ENCODE data around the gene PLD5. TPM values are rescaled to one million over a fixed set of nuclear protein-coding genes. Genes with fewer than 3 reads are reported as not detected.

The PLD5 gene
- polyA plus RNA-seq, 1 donor = 0.36 TPM

DNA sequence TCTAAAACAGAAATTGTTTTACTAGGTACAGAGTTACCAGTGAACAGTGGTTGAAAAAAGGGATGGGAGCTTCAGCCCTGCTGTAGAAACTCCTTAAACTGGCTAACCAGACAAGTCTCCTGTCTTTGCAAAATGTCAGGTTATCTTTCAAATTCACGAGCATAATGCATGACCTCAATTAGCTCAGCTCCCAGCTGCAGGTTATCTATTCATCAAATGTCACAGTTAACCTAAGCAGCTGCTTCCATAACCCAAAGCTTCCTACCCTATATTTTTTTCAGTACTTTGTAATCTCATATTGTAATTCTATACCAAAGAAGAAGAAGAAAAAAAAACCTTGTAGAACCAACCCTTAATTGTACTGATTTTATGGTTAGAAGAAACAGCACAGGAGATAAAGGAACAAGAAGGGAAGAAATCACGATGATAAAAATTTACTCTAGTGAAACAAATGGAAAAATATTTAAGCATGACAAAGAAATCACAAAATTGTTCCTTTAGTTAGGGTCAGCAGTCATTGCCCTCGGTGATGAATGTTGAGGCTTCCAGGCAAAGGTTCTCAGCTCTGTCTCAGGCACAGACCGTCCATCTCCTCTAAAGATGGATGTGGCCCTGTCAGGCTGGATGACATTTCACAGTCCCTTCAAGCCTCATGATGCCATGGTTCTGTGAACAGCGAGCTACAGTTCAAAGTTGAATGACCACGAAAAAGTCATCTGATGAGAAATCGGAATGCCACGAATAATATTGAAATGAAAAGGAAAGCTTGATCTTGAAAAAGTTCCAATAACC is 95.9 kb downstream of the PLD5 start:
- no peak for DNase-seq
- H3K4me3 ChIP-seq (ENCODE audit: low read length) = no peak overlapping the region
- no peaks in the 10 kb centered on the region for H3K4me1 ChIP-seq (ENCODE audit: control insufficient read depth, insufficient read depth, low read length)
- no peaks in the 10 kb centered on the region for H3K9me3 ChIP-seq (ENCODE audit: control insufficient read depth, low read depth, low read length)
- H3K27me3 ChIP-seq (ENCODE audit: control insufficient read depth, insufficient read depth, low read length) = no peaks in the 10 kb centered on the region
- no peaks in the 10 kb centered on the region for H3K36me3 ChIP-seq (ENCODE audit: control insufficient read depth, insufficient read depth, low read length)
- WGBS (ENCODE audit: insufficient coverage, low lambda C conversion rate) = 92% methylated on average over 4 of the region's 8 CpGs
- H3K27ac ChIP-seq (ENCODE audit: low read length) = no peak overlapping the region

DNA sequence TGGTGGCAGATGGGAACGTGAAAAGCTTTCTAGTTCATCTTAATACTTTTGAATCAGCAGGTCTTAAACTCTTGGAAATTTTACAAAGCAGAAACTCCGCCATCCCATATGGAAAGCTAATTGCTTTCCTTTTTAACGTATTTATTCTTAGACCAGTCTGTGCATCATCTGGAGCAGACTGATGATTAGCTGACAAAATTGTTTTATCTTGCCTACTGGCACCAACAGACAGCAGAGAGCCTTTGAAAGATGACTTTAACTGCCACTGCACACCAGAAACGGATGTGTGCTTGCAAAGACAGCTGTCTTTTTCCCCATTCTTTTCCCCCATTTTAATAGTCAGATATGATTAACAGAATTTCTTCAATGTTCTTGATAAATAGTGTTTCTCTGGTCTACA is 97.0 kb downstream of the PLD5 start:
- no peak overlapping the region for H3K4me3 ChIP-seq (ENCODE audit: low read length)
- H3K27me3 ChIP-seq (ENCODE audit: control insufficient read depth, insufficient read depth, low read length) = no peaks in the 10 kb centered on the region
- WGBS (ENCODE audit: insufficient coverage, low lambda C conversion rate) = 82% methylated on average over 2 of the region's 4 CpGs
- no peaks in the 10 kb centered on the region for H3K4me1 ChIP-seq (ENCODE audit: control insufficient read depth, insufficient read depth, low read length)
- DNase-seq = no peak
- no peaks in the 10 kb centered on the region for H3K36me3 ChIP-seq (ENCODE audit: control insufficient read depth, insufficient read depth, low read length)
- H3K9me3 ChIP-seq (ENCODE audit: control insufficient read depth, low read depth, low read length) = no peaks in the 10 kb centered on the region
- no peak overlapping the region for H3K27ac ChIP-seq (ENCODE audit: low read length)

DNA sequence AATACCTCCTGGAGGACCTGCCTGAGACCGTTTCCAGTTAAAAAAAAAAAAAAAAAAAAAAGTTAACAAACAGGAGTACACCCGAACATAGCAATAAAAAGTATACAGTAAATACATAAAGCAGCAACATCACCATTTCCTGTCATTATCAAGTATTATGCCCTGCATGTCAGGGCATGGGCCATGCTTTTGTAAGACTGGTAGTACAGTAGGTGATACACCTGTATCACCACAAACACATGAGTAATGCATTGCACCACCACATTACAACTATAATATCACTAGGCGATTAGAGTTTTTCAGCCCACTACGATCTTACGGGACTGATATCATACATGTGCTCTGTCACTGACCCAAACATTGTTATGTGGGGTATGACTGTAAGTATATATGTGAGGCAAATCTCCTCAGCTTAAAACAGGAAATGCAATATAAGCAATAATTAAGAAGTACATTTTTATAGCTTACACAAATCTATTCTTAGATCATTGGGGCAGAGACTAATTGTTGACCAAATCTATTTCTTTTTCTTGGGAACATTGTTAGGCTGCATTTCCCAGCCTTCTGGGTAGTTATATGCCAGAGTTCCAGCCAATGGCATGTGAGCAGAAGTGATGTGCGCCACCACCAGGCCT is 98.1 kb downstream of the PLD5 start:
- no peaks in the 10 kb centered on the region for H3K4me1 ChIP-seq (ENCODE audit: control insufficient read depth, insufficient read depth, low read length)
- no peak overlapping the region for H3K27ac ChIP-seq (ENCODE audit: low read length)
- H3K9me3 ChIP-seq (ENCODE audit: control insufficient read depth, low read depth, low read length) = no peaks in the 10 kb centered on the region
- WGBS (ENCODE audit: insufficient coverage, low lambda C conversion rate) = no CpG with 5 or more reads among the region's 6 CpGs
- no peaks in the 10 kb centered on the region for H3K36me3 ChIP-seq (ENCODE audit: control insufficient read depth, insufficient read depth, low read length)
- DNase-seq = no peak
- H3K27me3 ChIP-seq (ENCODE audit: control insufficient read depth, insufficient read depth, low read length) = no peaks in the 10 kb centered on the region
- no peak overlapping the region for H3K4me3 ChIP-seq (ENCODE audit: low read length)

DNA sequence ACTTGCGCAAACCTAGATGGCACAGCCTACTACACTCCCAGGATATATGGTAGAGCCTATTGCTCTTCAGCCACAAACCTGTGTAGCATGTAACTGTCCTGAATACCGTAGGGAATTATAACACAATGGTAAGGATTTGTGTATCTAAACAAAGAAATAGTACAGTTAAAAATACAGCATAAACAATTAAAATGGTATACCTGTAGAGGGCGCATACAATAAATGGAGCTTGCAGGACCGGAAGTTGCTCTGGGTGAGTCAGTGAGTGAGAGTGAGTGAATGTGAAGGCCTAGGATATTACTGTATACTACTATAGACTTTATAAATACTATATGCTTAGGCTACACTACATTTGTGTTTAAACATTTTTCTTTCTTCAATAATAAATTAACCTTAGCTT is 99.3 kb downstream of the PLD5 start:
- H3K9me3 ChIP-seq (ENCODE audit: control insufficient read depth, low read depth, low read length) = no peaks in the 10 kb centered on the region
- H3K4me3 ChIP-seq (ENCODE audit: low read length) = no peak overlapping the region
- H3K36me3 ChIP-seq (ENCODE audit: control insufficient read depth, insufficient read depth, low read length) = no peaks in the 10 kb centered on the region
- no peak overlapping the region for H3K27ac ChIP-seq (ENCODE audit: low read length)
- WGBS (ENCODE audit: insufficient coverage, low lambda C conversion rate) = no CpG with 5 or more reads among the region's 4 CpGs
- DNase-seq = no peak
- H3K27me3 ChIP-seq (ENCODE audit: control insufficient read depth, insufficient read depth, low read length) = no peaks in the 10 kb centered on the region
- no peaks in the 10 kb centered on the region for H3K4me1 ChIP-seq (ENCODE audit: control insufficient read depth, insufficient read depth, low read length)

DNA sequence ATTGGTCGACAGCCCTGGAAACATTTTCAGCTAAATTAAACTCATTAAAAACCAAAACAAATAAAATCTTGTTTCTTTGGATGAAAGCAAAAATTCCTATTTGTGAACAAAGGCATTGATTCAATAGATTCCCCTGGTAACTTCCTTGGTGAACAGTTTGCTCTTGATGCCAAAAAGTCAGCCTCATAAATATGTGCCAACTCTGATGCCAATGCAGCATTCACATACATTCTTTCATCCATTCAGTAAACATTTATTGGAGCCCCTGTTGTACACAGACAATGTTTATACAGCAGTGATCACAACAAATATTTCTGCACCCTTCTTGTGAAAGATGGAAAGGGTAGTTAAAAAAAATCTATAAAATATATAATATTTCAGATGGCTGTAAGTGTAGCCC is 107.8 kb downstream of the PLD5 start:
- DNase-seq = no peak
- WGBS (ENCODE audit: insufficient coverage, low lambda C conversion rate) = 83% methylated on average over 1 of the region's 1 CpG
- no peaks in the 10 kb centered on the region for H3K4me1 ChIP-seq (ENCODE audit: control insufficient read depth, insufficient read depth, low read length)

DNA sequence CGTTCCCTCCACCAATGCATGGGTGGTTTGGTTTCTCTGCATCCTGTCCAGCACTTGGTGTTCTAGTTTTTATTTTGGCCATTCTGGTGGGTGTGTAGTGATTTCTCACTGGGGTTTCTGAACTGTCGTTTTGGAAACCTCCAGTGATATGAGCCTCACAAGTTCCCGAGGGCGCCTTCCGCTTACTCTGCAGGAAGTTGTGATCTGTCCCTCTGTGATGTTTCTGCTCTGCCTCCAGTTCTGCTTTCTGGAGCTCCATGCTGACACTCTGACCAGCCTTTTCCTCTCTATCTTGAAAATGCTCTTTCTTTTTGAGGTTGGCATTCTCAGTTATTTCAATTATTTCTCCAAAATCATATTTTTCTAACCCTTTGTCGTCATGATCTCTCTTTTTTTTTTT is 111.6 kb downstream of the PLD5 start:
- 83% methylated on average over 2 of the region's 6 CpGs for WGBS (ENCODE audit: insufficient coverage, low lambda C conversion rate)

More for the DNA sequence above, 107.8 kb downstream of the PLD5 start:
- Histone ChIP-seq H3K27me3 (ENCODE audit: control insufficient read depth, insufficient read depth, low read length) (no peaks in the 10 kb centered on the region), H3K4me3 (ENCODE audit: low read length) (no peak overlapping the region), H3K9me3 (ENCODE audit: control insufficient read depth, low read depth, low read length) (no peaks in the 10 kb centered on the region), H3K27ac (ENCODE audit: low read length) (no peak overlapping the region), H3K36me3 (ENCODE audit: control insufficient read depth, insufficient read depth, low read length) (no peaks in the 10 kb centered on the region)

DNA sequence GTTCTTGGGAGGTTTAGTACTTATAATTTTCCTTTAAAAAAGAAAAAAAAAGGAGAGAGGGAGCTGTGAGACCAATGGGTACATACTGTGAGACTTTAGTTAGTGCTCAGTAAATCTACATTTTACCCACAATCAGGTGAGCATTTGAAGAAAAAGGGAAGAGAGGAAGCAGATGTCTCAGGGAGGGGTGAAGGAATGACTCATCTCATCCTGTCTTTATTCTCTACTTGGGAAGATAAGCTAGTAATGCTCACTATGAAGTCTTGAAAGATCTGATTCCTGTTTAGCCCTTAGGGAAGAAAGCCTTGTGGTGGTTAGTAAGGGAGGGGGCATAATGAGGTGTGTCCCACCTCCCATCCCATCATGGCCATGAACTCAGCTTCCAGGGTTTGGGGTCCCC is 112.6 kb downstream of the PLD5 start:
- Histone ChIP-seq H3K36me3 (ENCODE audit: control insufficient read depth, insufficient read depth, low read length) (no peaks in the 10 kb centered on the region), H3K4me1 (ENCODE audit: control insufficient read depth, insufficient read depth, low read length) (no peaks in the 10 kb centered on the region), H3K27ac (ENCODE audit: low read length) (no peak overlapping the region), H3K4me3 (ENCODE audit: low read length) (no peak overlapping the region), H3K27me3 (ENCODE audit: control insufficient read depth, insufficient read depth, low read length) (no peaks in the 10 kb centered on the region), H3K9me3 (ENCODE audit: control insufficient read depth, low read depth, low read length) (no peaks in the 10 kb centered on the region)
- DNase-seq = no peak

More for the DNA sequence above, 111.6 kb downstream of the PLD5 start:
- no peaks in the 10 kb centered on the region for H3K4me1 ChIP-seq (ENCODE audit: control insufficient read depth, insufficient read depth, low read length)
- H3K36me3 ChIP-seq (ENCODE audit: control insufficient read depth, insufficient read depth, low read length) = no peaks in the 10 kb centered on the region
- DNase-seq = no peak
- no peaks in the 10 kb centered on the region for H3K9me3 ChIP-seq (ENCODE audit: control insufficient read depth, low read depth, low read length)
- no peak overlapping the region for H3K4me3 ChIP-seq (ENCODE audit: low read length)
- H3K27me3 ChIP-seq (ENCODE audit: control insufficient read depth, insufficient read depth, low read length) = no peaks in the 10 kb centered on the region
- no peak overlapping the region for H3K27ac ChIP-seq (ENCODE audit: low read length)

DNA sequence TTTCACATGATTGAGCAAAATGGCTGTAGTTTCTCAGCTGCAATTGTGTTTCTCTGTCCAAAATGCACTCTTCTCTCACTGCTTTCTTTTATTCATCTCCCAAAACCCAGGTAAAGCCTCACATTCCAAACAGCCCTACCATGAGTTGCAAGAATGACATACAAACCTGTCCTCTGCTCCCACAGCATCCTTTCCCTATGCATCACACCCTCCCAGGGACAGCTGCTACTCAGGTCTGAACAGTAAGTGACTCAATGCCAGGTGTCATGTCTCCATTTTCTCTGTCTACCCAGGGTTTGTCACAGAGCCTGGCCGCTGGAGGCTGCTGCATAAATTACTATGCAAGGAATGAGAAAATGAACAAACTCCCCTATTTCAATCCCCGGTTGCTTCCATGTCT is 118.5 kb downstream of the PLD5 start:
- no peak for DNase-seq
- Histone ChIP-seq H3K36me3 (ENCODE audit: control insufficient read depth, insufficient read depth, low read length) (no peaks in the 10 kb centered on the region), H3K27me3 (ENCODE audit: control insufficient read depth, insufficient read depth, low read length) (no peaks in the 10 kb centered on the region), H3K4me3 (ENCODE audit: low read length) (no peak overlapping the region), H3K4me1 (ENCODE audit: control insufficient read depth, insufficient read depth, low read length) (no peaks in the 10 kb centered on the region), H3K9me3 (ENCODE audit: control insufficient read depth, low read depth, low read length) (no peaks in the 10 kb centered on the region), H3K27ac (ENCODE audit: low read length) (no peak overlapping the region)
- no CpG with 5 or more reads among the region's 2 CpGs for WGBS (ENCODE audit: insufficient coverage, low lambda C conversion rate)

DNA sequence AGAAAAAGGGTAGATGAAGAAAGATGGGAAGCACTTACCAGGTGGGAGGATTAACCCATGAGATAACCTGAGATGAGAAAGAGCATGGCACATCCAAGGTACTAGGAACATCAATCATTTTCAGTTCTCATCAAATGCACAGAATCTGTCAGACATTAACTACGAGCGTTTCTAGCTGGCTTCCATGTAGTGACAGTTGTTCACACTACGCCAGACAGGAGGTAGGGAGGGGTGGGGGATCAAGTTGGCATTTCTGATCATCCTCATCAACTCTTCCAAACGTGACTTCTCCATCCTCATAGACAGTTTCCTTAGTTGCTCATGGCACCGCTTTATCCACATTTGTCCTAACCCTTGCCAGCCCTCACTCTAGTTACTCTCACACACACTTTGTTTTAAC is 120.2 kb downstream of the PLD5 start:
- no peaks in the 10 kb centered on the region for H3K36me3 ChIP-seq (ENCODE audit: control insufficient read depth, insufficient read depth, low read length)
- no peak overlapping the region for H3K27ac ChIP-seq (ENCODE audit: low read length)
- H3K9me3 ChIP-seq (ENCODE audit: control insufficient read depth, low read depth, low read length) = no peaks in the 10 kb centered on the region
- H3K4me3 ChIP-seq (ENCODE audit: low read length) = no peak overlapping the region
- no peak for DNase-seq
- WGBS (ENCODE audit: insufficient coverage, low lambda C conversion rate) = 89% methylated on average over 2 of the region's 5 CpGs
- no peaks in the 10 kb centered on the region for H3K4me1 ChIP-seq (ENCODE audit: control insufficient read depth, insufficient read depth, low read length)
- H3K27me3 ChIP-seq (ENCODE audit: control insufficient read depth, insufficient read depth, low read length) = no peaks in the 10 kb centered on the region

DNA sequence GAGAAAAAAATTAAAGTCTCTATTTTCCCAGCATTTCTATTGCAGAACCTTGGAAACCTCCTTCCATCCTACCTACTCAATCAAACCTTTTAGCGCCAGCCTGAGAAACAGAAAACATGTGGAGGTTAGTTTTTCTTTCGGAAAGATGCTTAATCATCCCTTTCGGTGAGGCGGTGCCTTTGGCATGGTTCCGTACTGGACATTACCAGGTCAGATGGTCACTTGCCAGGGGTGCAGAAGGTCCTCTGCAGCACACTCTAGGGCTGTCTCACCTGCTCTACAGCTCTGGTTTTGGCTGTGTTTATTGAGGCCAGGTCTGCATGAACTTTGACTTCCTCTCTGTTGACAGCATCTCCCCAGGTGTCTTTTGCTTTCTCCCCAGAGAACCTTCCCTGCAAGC is 121.5 kb downstream of the PLD5 start:
- DNase-seq = no peak
- no peaks in the 10 kb centered on the region for H3K9me3 ChIP-seq (ENCODE audit: control insufficient read depth, low read depth, low read length)
- H3K36me3 ChIP-seq (ENCODE audit: control insufficient read depth, insufficient read depth, low read length) = no peaks in the 10 kb centered on the region
- no CpG with 5 or more reads among the region's 5 CpGs for WGBS (ENCODE audit: insufficient coverage, low lambda C conversion rate)
- no peak overlapping the region for H3K4me3 ChIP-seq (ENCODE audit: low read length)
- H3K4me1 ChIP-seq (ENCODE audit: control insufficient read depth, insufficient read depth, low read length) = no peaks in the 10 kb centered on the region
- H3K27me3 ChIP-seq (ENCODE audit: control insufficient read depth, insufficient read depth, low read length) = no peaks in the 10 kb centered on the region
- no peak overlapping the region for H3K27ac ChIP-seq (ENCODE audit: low read length)

DNA sequence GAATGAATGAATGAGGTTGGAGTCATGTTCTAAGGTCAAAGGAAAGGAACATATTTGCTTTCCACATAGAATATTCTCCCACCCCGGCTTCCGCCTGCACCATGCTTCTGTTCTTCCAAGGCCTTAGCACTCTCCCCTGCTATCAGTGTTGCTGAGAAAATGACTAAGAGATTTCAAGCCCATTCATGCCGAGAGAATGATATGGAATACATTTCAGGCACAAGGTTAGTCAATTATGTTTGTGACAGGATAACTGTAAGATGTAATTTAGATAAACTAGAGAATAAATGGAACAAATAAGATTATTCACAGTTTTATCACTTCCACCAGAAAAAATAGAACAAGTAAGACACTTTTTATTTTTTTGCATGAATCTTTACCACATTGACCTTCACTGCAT is 122.6 kb downstream of the PLD5 start:
- H3K27ac ChIP-seq (ENCODE audit: low read length) = no peak overlapping the region
- H3K4me1 ChIP-seq (ENCODE audit: control insufficient read depth, insufficient read depth, low read length) = no peaks in the 10 kb centered on the region
- DNase-seq = no peak
- WGBS (ENCODE audit: insufficient coverage, low lambda C conversion rate) = no CpG with 5 or more reads among the region's 3 CpGs
- H3K36me3 ChIP-seq (ENCODE audit: control insufficient read depth, insufficient read depth, low read length) = no peaks in the 10 kb centered on the region
- no peaks in the 10 kb centered on the region for H3K9me3 ChIP-seq (ENCODE audit: control insufficient read depth, low read depth, low read length)
- no peaks in the 10 kb centered on the region for H3K27me3 ChIP-seq (ENCODE audit: control insufficient read depth, insufficient read depth, low read length)
- H3K4me3 ChIP-seq (ENCODE audit: low read length) = no peak overlapping the region

Data from large intestine (tissue), 3 donors.